ENCODE results near the gene PARD3. TPM values are rescaled to one million over a fixed set of nuclear protein-coding genes. Genes with fewer than 3 reads are reported as not detected.

PARD3 gene
- total RNA-seq, 1 donor from 2014 or later = 22.9 TPM

DNA sequence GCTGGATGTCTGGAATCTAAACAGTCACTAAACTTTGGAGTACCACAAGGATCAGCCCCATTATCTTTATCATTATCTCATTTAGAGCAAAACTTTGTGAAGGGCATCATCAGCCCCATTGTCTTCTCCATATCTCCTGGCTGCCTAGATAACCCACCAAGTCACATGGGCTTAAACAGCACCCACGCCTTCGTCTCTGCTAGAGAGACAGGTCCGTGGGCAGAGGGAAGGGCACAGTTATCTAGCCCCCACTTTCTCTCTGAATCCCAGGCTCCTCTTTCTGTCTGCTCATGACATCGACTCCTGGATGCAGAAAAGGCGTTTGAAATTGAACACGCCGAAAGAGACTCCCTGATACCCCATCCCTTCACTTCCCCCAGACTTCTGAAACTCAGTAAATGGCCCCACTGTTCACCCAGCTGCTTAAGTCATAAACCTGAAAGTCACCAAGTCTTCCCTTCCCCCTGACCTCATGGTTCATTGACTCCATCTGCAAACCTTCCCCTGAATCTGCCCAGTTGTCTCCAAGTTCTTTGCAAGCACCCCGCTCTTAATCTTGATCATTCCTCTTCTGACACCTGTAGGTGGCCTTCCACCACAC, 20.9 kb upstream of the PARD3 start:
- Mint-ChIP-seq H3K36me3 (ENCODE audit: unreplicated experiment) (no peaks in the 10 kb centered on the region), H3K4me1 (ENCODE audit: low read depth, unreplicated experiment) (peaks cover 2% of the 10 kb centered on the region), H3K9me3 (ENCODE audit: unreplicated experiment) (peaks cover 9% of the 10 kb centered on the region), H3K4me3 (ENCODE audit: unreplicated experiment) (no peak overlapping the region), H3K27ac (ENCODE audit: unreplicated experiment) (no peak overlapping the region), H3K27me3 (ENCODE audit: unreplicated experiment) (peaks cover 2% of the 10 kb centered on the region)
- no peak for DNase-seq
- TF ChIP-seq, protein P1, sequence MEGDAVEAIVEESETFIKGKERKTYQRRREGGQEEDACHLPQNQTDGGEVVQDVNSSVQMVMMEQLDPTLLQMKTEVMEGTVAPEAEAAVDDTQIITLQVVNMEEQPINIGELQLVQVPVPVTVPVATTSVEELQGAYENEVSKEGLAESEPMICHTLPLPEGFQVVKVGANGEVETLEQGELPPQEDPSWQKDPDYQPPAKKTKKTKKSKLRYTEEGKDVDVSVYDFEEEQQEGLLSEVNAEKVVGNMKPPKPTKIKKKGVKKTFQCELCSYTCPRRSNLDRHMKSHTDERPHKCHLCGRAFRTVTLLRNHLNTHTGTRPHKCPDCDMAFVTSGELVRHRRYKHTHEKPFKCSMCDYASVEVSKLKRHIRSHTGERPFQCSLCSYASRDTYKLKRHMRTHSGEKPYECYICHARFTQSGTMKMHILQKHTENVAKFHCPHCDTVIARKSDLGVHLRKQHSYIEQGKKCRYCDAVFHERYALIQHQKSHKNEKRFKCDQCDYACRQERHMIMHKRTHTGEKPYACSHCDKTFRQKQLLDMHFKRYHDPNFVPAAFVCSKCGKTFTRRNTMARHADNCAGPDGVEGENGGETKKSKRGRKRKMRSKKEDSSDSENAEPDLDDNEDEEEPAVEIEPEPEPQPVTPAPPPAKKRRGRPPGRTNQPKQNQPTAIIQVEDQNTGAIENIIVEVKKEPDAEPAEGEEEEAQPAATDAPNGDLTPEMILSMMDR (IDR thresholded peaks at IDR 0.05; ENCODE audit: partially characterized antibody, unreplicated experiment) = no peak

DNA sequence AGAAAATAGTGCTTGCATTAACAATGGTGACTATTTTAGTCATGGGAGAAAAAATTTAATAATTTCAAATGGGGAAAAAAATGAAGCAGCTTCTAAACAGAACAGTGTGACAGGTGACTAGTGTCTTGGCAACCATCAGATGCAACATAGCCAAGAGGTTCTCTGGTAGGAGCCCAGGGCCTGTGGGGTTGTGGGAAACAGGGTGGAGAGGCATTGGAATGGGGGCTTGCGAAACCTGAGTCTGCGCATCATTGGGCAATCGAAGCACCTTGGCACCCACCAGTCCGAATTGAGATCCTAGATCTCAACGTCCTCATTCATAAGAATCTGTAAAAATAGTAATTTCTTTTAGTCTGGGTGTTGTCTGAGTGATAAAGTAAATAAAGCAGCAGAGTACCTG, 19.2 kb upstream of the PARD3 start:
- Mint-ChIP-seq H3K4me1 (ENCODE audit: low read depth, unreplicated experiment) (peaks cover 6% of the 10 kb centered on the region), H3K36me3 (ENCODE audit: unreplicated experiment) (no peaks in the 10 kb centered on the region), H3K27me3 (ENCODE audit: unreplicated experiment) (peaks cover 2% of the 10 kb centered on the region), H3K27ac (ENCODE audit: unreplicated experiment) (no peak overlapping the region), H3K4me3 (ENCODE audit: unreplicated experiment) (no peak overlapping the region), H3K9me3 (ENCODE audit: unreplicated experiment) (peaks cover 9% of the 10 kb centered on the region)
- no peak for DNase-seq
- TF ChIP-seq, protein P1 (IDR thresholded peaks at IDR 0.05; ENCODE audit: partially characterized antibody, unreplicated experiment) = no peak

DNA sequence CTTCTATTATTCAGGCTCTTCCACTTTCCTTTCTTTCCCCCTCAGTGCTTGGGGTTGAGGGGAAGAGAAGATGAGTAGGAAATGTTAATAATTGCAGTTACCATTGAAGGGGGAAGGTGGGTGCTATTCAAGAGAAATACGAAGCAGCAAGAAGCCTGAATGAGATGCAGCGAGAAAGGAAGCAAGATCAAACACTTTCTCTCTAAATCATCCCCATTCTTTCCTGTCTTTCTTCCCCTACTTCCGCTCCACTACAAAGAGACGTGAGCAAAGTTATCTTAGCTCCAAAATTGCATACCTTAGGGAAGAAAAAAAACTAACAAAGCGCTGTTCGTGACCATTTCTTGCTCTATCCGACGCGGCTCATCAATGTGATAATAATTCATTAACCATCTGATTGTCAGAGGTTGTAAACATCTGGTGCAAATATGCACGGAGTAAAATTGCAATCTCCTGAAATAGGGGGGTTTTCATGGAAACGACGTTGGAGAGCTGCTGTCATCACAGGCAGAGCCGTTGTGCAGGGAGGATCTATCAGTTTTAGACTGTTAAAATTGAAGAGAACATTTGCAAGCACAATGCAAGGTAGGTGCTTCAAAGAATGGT, 15.2 kb upstream of the PARD3 start:
- Mint-ChIP-seq H3K4me1 (ENCODE audit: low read depth, unreplicated experiment) (peaks cover 4% of the 10 kb centered on the region), H3K36me3 (ENCODE audit: unreplicated experiment) (no peaks in the 10 kb centered on the region), H3K27ac (ENCODE audit: unreplicated experiment) (no peak overlapping the region), H3K27me3 (ENCODE audit: unreplicated experiment) (peaks cover 4% of the 10 kb centered on the region), H3K9me3 (ENCODE audit: unreplicated experiment) (peaks cover 2% of the 10 kb centered on the region), H3K4me3 (ENCODE audit: unreplicated experiment) (no peak overlapping the region)
- no peak for DNase-seq
- TF ChIP-seq, protein P1 (IDR thresholded peaks at IDR 0.05; ENCODE audit: partially characterized antibody, unreplicated experiment) = no peak

DNA sequence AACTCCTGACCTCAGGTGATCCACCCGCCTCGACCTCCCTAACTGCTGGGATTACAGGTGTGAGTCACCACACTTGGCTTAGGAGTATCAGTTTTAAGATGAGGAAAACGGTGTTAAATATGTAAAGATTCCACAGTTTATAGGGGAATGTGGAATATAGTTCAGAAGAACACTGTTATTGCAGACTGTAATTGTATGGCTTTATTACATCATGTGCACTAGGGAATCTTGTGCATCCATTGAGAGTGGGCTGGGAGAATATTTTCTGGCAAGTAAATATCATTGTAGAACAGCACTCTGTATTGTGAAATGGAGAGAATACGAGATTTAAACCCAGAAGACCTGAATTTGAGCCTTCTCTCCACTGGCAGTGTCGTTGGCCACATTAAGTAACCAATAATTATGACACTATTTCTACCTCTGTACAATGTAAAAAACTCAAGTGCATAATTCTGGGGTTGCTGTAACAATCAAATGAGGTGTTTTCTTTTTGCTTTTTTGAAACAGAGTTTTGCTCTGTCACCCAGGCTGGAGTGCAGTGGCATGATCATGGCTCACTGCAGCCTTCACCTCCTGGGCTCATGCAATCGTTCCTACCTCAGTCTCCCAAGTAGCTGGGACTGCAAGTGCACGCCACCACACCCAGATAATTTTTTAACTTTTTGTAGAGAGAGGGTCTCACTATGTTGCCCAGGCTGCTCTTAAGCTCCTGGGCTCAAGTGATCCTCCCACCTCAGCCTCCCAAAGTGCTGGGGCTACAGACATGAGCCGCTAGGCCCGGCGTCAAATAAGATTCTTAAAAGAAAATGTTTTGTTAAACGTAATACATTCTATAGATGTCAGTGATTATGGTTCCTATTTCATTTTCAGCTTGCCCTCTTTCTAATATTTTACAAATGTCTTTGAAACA, 12.0 kb upstream of the PARD3 start:
- no peaks in the 10 kb centered on the region for H3K9me3 Mint-ChIP-seq (ENCODE audit: unreplicated experiment)
- TF ChIP-seq, protein P1 (IDR thresholded peaks at IDR 0.05; ENCODE audit: partially characterized antibody, unreplicated experiment) = no peak
- peaks cover 4% of the 10 kb centered on the region for H3K4me1 Mint-ChIP-seq (ENCODE audit: low read depth, unreplicated experiment)
- H3K27me3 Mint-ChIP-seq (ENCODE audit: unreplicated experiment) = peaks cover 4% of the 10 kb centered on the region
- H3K27ac Mint-ChIP-seq (ENCODE audit: unreplicated experiment) = no peak overlapping the region
- H3K36me3 Mint-ChIP-seq (ENCODE audit: unreplicated experiment) = no peaks in the 10 kb centered on the region
- H3K4me3 Mint-ChIP-seq (ENCODE audit: unreplicated experiment) = no peak overlapping the region
- no peak for DNase-seq
